ENCODE data around the gene PIGZ.
A peak's percentile ranks its signal among the peaks of the same experiment; 100 is the strongest.
"Not testable (repeated sequence)": the region's sequence is repeated elsewhere in the genome, so short reads cannot be mapped to it uniquely, and the experiment has no call there.

The PIGZ gene

DNA sequence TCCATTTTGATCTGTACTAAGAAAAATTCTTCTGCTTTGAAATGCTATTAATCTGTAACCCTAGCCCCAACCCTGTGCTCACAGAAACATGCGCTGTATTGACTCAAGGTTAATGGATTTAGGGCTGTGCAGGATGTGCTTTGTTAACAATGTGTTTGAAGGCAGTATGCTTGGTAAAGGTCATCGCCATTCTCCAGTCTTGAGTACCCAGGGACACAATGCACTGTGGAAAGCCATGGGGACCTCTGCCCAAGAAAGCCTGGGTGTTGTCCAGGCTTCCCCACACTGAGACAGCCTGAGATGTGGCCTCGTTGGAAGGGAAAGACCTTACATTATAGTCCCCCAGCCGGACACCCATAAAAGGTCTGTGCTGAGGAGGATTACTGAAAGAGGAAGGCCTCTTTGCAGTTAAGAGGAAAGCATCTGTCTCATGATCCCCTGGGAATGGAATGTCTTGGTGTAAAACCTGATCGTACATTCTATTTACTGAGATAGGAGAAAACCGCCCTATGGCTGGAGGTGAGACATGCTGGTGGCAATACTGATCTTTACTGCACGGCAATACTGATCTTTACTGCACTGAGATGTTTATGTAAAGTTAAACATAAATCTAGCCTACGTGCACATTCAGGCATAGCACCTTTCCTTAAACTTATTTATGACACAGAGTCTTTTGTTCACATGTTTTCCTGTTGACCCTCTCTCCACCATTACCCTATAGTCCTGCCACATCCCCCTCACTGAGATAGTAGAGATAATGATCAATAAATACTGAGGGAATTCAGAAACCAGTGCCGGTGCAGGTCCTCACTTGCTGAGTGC lies 6.3 kb downstream of the PIGZ start:
- Histone ChIP-seq H3K4me1 (ENCODE audit: control insufficient read depth in 1 of 2, insufficient read depth in 2 of 2, low read length in 2 of 2) (peaks cover 0 to 2% of the 10 kb centered on the region in 2 donors), H3K4me3 (ENCODE audit: low read depth in 1 of 2, low read length in 2 of 2) (no peak overlapping the region), H3K9me3 (ENCODE audit: control insufficient read depth in 1 of 2, low read length in 2 of 2) (no peaks in the 10 kb centered on the region), H3K27me3 (ENCODE audit: low read depth, low read length) (no peaks in the 10 kb centered on the region), H3K36me3 (ENCODE audit: control insufficient read depth in 1 of 2, insufficient read depth in 2 of 2, low read length in 2 of 2) (no peaks in the 10 kb centered on the region), H3K27ac (ENCODE audit: low read length) (no peak overlapping the region)

DNA sequence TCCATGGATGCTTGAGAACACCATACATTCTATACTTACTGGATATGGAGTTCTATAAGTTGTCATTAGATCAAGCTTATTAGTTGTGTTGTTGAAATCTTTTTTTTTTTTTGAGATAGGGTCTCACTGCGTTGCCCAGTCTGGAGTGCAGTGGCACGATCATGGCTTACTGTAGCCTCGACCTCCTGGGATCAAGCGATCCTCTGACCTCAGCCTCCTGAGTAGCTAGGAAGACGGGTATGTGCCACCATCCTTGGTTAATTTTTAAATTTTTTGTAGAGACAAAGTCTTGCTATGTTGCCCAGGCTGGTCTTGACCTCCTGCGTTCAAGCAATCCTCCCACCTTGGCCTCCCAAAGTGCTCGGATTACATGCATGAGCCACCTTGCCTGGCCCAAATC lies 13.8 kb downstream of the PIGZ start:
- H3K9me3 ChIP-seq (ENCODE audit: control insufficient read depth in 1 of 2, low read length in 2 of 2): no peaks in the 10 kb centered on the region
- no peak overlapping the region for H3K4me3 ChIP-seq (ENCODE audit: low read depth in 1 of 2, low read length in 2 of 2)
- no peak overlapping the region for H3K27ac ChIP-seq (ENCODE audit: low read length)
- no peaks in the 10 kb centered on the region for H3K27me3 ChIP-seq (ENCODE audit: low read depth, low read length)
- no peaks in the 10 kb centered on the region for H3K4me1 ChIP-seq (ENCODE audit: control insufficient read depth in 1 of 2, insufficient read depth in 2 of 2, low read length in 2 of 2)
- H3K36me3 ChIP-seq (ENCODE audit: control insufficient read depth in 1 of 2, insufficient read depth in 2 of 2, low read length in 2 of 2): peaks cover 0 to 10% of the 10 kb centered on the region in 2 donors

DNA sequence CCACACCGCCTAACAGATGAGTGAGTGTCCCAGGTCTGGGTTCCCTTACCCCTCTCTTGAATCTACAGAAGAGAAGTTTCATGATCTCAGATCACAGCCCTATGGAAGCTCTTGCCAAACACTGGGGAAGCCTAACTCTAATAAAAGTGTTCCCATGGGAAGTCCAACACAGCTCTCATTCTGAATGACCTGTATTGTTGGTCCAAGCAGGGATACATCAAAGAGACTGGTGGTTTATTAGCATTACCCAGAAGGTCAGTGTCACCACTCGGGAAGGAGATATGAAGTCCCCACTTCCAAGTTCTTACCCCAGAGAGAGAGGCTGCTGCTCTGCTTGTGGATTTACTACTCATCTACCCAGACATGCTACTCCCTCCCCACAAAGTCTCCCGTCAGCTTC lies 17.3 kb downstream of the PIGZ start:
- H3K36me3 ChIP-seq (ENCODE audit: control insufficient read depth in 1 of 2, insufficient read depth in 2 of 2, low read length in 2 of 2): peaks cover 0 to 10% of the 10 kb centered on the region in 2 donors
- H3K4me1 ChIP-seq (ENCODE audit: control insufficient read depth in 1 of 2, insufficient read depth in 2 of 2, low read length in 2 of 2): no peaks in the 10 kb centered on the region
- no peaks in the 10 kb centered on the region for H3K9me3 ChIP-seq (ENCODE audit: control insufficient read depth in 1 of 2, low read length in 2 of 2)
- H3K27me3 ChIP-seq (ENCODE audit: low read depth, low read length): no peaks in the 10 kb centered on the region
- no peak overlapping the region for H3K4me3 ChIP-seq (ENCODE audit: low read depth in 1 of 2, low read length in 2 of 2)
- H3K27ac ChIP-seq (ENCODE audit: low read length): no peak overlapping the region

DNA sequence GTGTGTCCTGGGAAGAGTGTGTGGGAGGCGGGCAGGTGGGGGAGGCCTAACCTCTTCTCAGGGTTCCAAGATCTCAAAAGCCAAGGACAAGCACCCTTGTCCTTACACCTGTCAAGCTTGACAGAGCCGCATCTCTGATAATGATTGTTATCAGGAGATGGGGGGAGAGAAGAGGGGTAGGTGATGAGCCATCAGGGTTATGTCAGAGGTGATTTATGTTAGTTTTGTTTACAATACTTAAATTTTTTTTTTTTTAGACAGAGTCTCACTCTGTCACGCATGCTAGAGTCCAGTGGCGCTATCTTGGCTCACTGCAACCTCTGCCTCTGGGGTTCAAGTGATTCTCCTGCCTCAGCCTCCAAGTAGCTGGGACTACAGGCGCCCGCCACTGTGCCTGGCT lies 18.9 kb downstream of the PIGZ start:
- no peaks in the 10 kb centered on the region for H3K27me3 ChIP-seq (ENCODE audit: low read depth, low read length)
- H3K4me3 ChIP-seq (ENCODE audit: low read depth in 1 of 2, low read length in 2 of 2): no peak overlapping the region
- H3K36me3 ChIP-seq (ENCODE audit: control insufficient read depth in 1 of 2, insufficient read depth in 2 of 2, low read length in 2 of 2): peaks cover 0 to 10% of the 10 kb centered on the region in 2 donors
- H3K27ac ChIP-seq (ENCODE audit: low read length): no peak overlapping the region
- H3K9me3 ChIP-seq (ENCODE audit: control insufficient read depth in 1 of 2, low read length in 2 of 2): no peaks in the 10 kb centered on the region
- H3K4me1 ChIP-seq (ENCODE audit: control insufficient read depth in 1 of 2, insufficient read depth in 2 of 2, low read length in 2 of 2): no peaks in the 10 kb centered on the region

DNA sequence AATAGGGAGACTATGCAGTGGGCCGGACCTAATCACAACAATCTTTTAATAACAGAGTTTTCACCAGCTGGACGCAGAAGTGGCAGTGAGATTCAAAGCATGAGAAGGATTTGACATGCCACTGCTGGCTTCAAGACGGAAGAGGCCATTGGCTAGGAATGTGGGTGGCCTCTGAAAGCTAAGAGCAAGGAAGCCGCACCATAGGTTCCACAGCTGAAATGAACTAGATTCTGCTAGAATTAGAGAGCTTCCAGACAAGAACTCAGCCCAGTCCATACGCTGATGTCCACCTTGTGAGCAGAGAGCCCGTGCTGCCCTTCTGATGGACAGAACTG lies 19.4 kb downstream of the PIGZ start:
- Histone ChIP-seq H3K27ac (ENCODE audit: low read length) (no peak overlapping the region), H3K36me3 (ENCODE audit: control insufficient read depth in 1 of 2, insufficient read depth in 2 of 2, low read length in 2 of 2) (peaks cover 0 to 10% of the 10 kb centered on the region in 2 donors)

DNA sequence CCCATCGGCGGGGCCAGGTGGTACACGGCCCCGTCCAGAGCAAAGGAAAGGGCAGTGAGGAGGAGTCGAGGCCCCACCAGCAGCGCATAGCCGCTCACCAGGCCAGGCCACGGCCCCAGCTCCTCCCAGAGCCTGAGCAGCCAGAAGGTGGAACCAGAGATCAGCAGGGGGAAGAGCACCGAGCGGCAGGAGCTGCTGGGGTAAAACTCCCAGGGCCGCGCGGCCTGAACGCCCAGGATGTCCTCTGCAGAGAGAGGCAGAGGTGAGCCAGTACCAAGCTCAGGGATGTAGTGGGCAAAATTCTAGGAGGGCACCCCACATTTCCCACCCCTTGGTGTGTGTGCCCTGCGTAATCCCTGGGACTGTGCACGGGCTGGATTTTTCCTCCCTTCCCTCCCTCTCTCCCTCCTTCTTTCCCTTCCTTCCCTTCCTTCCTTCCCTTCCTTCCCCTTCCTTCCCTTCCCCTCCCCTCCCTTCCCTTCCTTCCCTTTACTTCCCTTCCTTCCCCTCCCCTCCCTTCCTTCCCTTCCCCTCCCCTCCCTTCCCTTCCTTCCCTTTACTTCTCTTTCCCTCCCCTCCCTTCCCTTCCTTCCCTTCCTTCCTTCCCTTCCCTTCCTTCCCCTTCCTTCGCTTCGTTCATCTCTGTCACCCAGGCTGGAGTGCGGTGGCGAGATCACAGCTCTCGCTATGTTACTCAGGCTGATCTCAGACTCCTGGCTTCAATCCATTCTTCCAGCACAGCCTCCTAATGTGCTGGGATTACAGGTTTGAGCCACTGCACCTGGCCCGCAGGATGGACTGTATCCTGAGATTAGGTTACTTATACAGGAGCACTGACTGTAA lies 20.0 kb downstream of the PIGZ start:
- H3K4me1 ChIP-seq (ENCODE audit: control insufficient read depth in 1 of 2, insufficient read depth in 2 of 2, low read length in 2 of 2): peaks cover 2 to 3% of the 10 kb centered on the region in 2 donors
- peaks cover 0 to 10% of the 10 kb centered on the region in 2 donors for H3K36me3 ChIP-seq (ENCODE audit: control insufficient read depth in 1 of 2, insufficient read depth in 2 of 2, low read length in 2 of 2)
- H3K4me3 ChIP-seq (ENCODE audit: low read depth in 1 of 2, low read length in 2 of 2): no peak overlapping the region
- H3K27me3 ChIP-seq (ENCODE audit: low read depth, low read length): no peaks in the 10 kb centered on the region
- no peaks in the 10 kb centered on the region for H3K9me3 ChIP-seq (ENCODE audit: control insufficient read depth in 1 of 2, low read length in 2 of 2)
- no peak overlapping the region for H3K27ac ChIP-seq (ENCODE audit: low read length)

More for the DNA sequence above, 19.4 kb downstream of the PIGZ start:
- no peak overlapping the region for H3K4me3 ChIP-seq (ENCODE audit: low read depth in 1 of 2, low read length in 2 of 2)
- no peaks in the 10 kb centered on the region for H3K27me3 ChIP-seq (ENCODE audit: low read depth, low read length)
- no peaks in the 10 kb centered on the region for H3K9me3 ChIP-seq (ENCODE audit: control insufficient read depth in 1 of 2, low read length in 2 of 2)
- no peaks in the 10 kb centered on the region for H3K4me1 ChIP-seq (ENCODE audit: control insufficient read depth in 1 of 2, insufficient read depth in 2 of 2, low read length in 2 of 2)

DNA sequence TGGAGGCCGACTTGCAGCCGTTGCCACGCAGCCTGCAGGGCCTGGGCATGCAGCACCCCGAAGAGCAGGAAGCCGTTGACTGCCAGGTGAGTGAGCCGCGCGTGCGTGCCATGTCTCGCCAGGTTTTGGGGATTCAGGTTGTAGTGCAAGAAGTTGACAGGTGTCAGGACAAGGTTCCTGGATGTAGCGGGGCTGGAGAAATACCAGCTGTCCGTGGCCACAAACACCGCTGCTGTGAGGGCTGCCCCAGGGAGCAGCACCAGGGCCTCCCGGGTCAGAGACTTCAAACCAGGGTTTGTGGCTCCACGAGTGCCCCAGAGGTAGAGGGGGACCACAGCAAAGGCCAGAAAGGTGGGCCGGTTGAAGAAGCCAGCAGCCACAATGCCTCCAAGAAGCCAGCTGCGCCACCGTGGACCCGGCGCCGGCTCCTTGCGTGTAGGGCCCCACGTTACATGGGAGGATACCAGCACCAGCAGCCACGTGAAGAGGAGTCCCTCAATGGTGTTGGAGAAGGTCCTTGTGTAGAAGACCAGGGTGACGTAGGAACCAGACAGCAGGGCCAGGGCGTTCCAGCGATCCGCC lies 20.7 kb downstream of the PIGZ start:
- Histone ChIP-seq H3K27me3 (ENCODE audit: low read depth, low read length) (no peaks in the 10 kb centered on the region), H3K4me1 (ENCODE audit: control insufficient read depth in 1 of 2, insufficient read depth in 2 of 2, low read length in 2 of 2) (peaks cover 8 to 10% of the 10 kb centered on the region in 2 donors), H3K9me3 (ENCODE audit: control insufficient read depth in 1 of 2, low read length in 2 of 2) (no peaks in the 10 kb centered on the region), H3K36me3 (ENCODE audit: control insufficient read depth in 1 of 2, insufficient read depth in 2 of 2, low read length in 2 of 2) (peaks cover 0 to 10% of the 10 kb centered on the region in 2 donors), H3K4me3 (ENCODE audit: low read depth in 1 of 2, low read length in 2 of 2) (no peak overlapping the region), H3K27ac (ENCODE audit: low read length) (no peak overlapping the region)

DNA sequence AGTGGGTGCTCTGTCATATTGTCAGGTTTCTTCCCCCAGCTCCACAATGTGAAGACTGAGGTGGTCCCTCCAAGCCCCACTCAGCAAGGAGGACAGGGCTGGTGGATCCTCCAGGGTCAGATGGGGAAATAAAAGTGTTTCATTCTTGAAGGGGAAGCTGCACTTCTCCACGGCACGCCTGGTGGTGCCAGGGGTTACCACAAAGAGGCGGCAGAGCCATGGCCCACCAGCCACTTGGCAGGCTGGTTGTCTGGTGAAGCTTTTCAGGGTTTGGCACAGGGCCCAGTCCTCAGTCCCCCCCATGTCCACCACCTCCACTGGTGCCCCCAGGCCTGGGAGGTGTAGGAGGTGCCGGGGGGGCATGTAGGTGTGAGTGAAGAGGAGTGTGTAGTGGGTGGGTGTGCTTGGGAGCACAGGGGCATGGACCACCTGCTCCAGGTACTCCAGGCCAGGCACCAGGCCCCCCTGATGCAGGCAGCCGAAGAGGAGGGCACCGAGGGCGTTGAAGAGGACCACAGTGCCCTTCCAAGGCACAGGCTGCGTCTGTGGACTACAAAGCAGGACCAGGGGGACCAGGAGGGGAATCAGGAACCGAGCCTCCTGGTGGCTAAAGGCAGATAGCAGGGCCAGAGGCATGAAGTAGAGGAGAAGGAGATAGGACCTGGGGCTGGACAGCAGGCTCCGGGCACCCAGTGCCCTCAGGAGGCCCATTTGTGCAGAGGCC lies 21.3 kb downstream of the PIGZ start:
- no peak overlapping the region for H3K4me3 ChIP-seq (ENCODE audit: low read depth in 1 of 2, low read length in 2 of 2)
- H3K4me1 ChIP-seq (ENCODE audit: control insufficient read depth in 1 of 2, insufficient read depth in 2 of 2, low read length in 2 of 2): peaks cover 8 to 10% of the 10 kb centered on the region in 2 donors
- H3K27me3 ChIP-seq (ENCODE audit: low read depth, low read length): no peaks in the 10 kb centered on the region
- no peaks in the 10 kb centered on the region for H3K9me3 ChIP-seq (ENCODE audit: control insufficient read depth in 1 of 2, low read length in 2 of 2)
- H3K27ac ChIP-seq (ENCODE audit: low read length): no peak overlapping the region
- peaks cover 0 to 10% of the 10 kb centered on the region in 2 donors for H3K36me3 ChIP-seq (ENCODE audit: control insufficient read depth in 1 of 2, insufficient read depth in 2 of 2, low read length in 2 of 2)

DNA sequence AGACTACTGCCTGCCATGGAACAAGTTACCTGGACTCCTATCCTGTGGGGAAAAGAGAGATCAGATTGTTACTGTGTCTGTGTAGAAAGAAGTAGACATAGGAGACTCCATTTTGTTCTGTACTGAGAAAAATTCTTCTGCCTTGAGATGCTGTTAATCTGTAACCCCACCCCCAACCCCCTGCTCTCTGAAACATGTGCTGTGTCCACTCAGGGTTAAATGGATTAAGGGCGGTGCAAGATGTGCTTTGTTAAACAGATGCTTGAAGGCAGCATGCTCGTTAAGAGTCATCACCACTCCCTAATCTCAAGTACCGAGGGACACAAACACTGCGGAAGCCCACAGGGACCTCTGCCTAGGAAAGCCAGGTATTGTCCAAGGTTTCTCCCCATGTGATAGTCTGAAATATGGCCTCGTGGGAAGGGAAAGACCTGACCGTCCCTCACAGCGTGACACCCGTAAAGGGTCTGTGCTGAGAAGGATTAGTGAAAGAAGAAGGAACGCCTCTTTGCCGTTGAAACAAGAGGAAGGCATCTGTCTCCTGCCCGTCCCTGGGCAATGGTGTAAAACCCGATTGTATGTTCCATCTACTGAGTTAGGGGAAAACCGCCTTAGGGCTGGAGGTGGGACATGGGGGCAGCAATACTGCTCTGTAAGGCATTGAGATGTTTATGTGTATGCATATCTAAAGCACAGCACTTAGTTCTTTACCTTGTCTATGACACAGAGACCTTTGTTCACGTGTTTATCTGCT lies 24.4 kb downstream of the PIGZ start:
- peaks cover 8 to 25% of the 10 kb centered on the region in 2 donors for H3K4me1 ChIP-seq (ENCODE audit: control insufficient read depth in 1 of 2, insufficient read depth in 2 of 2, low read length in 2 of 2)
- H3K9me3 ChIP-seq (ENCODE audit: control insufficient read depth in 1 of 2, low read length in 2 of 2); H3K27ac ChIP-seq (ENCODE audit: low read length); H3K27me3 ChIP-seq (ENCODE audit: low read depth, low read length); H3K4me3 ChIP-seq (ENCODE audit: low read depth in 1 of 2, low read length in 2 of 2): not testable (repeated sequence)
- H3K36me3 ChIP-seq (ENCODE audit: control insufficient read depth in 1 of 2, insufficient read depth in 2 of 2, low read length in 2 of 2): peaks cover 2 to 12% of the 10 kb centered on the region in 2 donors

DNA sequence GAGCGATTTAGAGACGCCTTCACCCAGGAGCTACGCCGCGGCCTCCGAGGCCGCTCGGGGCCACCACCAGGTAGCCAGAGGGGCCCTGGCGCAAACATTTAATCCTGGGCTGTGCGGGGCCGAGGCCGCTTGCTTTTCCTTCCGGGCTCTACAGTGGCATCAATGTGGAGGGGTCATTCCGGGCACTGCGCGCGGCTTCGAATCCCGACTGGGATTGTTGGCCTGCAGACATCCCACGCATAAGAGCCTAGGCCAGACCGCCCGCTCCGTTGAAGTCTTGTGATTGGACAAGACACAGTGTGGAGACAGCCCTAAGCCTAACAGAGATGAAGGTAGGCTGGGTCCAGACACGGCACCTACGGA lies 25.7 kb downstream of the PIGZ start:
- Histone ChIP-seq H3K4me3 (ENCODE audit: low read depth in 1 of 2, low read length in 2 of 2) (peak overlapping the region; percentile 99), H3K27me3 (ENCODE audit: low read depth, low read length) (no peaks in the 10 kb centered on the region), H3K36me3 (ENCODE audit: control insufficient read depth in 1 of 2, insufficient read depth in 2 of 2, low read length in 2 of 2) (peaks cover 15 to 26% of the 10 kb centered on the region in 2 donors), H3K27ac (ENCODE audit: low read length) (peak overlapping the region; percentile 74), H3K9me3 (ENCODE audit: control insufficient read depth in 1 of 2, low read length in 2 of 2) (no peaks in the 10 kb centered on the region), H3K4me1 (ENCODE audit: control insufficient read depth in 1 of 2, insufficient read depth in 2 of 2, low read length in 2 of 2) (peaks cover 8 to 25% of the 10 kb centered on the region in 2 donors)
